ENCODE data around the gene EEF2K. TPM values are rescaled to one million over a fixed set of nuclear protein-coding genes. Genes with fewer than 3 reads are reported as not detected.
A peak's percentile ranks its signal among the peaks of the same experiment; 100 is the strongest.

EEF2K gene
- total and polyA plus RNA-seq, 2 of the 13 experiments (the other 11 are each of a cell fraction or from before 2014, with no cell fraction given): 22.0 to 23.8 TPM

- TF ChIP-seq ZNF580 (CRISPR knock-in tag; IDR thresholded peaks at IDR 0.05; ENCODE audit: borderline replicate concordance, low read depth) (no peak), XRCC5 (optimal IDR thresholded peaks at IDR 0.05; ENCODE audit: low read length) (no peak), MED1 (CRISPR knock-in tag; IDR thresholded peaks at IDR 0.05) (no peak), TP53 (CRISPR knock-in tag; conservative IDR thresholded peaks at IDR 0.05) (no peak), GPN1 (CRISPR knock-in tag; IDR thresholded peaks at IDR 0.05; ENCODE audit: borderline replicate concordance) (no peak), SPEN (CRISPR knock-in tag; IDR thresholded peaks at IDR 0.05; ENCODE audit: low read depth) (no peak; the same call in 1 of the 2 replicates), KDM4B (CRISPR knock-in tag; IDR thresholded peaks at IDR 0.05) (no peak), ZNF749 (CRISPR knock-in tag; IDR thresholded peaks at IDR 0.05; ENCODE audit: borderline replicate concordance) (peak; percentile 0; the same call in 1 of the 2 replicates), SMAD3 (CRISPR knock-in tag; IDR thresholded peaks at IDR 0.05) (no peak), TBX3 (IDR thresholded peaks at IDR 0.05; ENCODE audit: borderline replicate concordance) (no peak), MLXIP (CRISPR knock-in tag; IDR thresholded peaks at IDR 0.05; ENCODE audit: borderline replicate concordance) (no peak), IKZF4 (CRISPR knock-in tag; IDR thresholded peaks at IDR 0.05; ENCODE audit: borderline replicate concordance, low read depth, not compliant biosample characterization) (no peak), ARID2 (CRISPR knock-in tag; IDR thresholded peaks at IDR 0.05; ENCODE audit: borderline replicate concordance) (0 out of 2 replicates have a peak, but pooled peaks have one; percentile 11), CREBL2 (CRISPR knock-in tag; IDR thresholded peaks at IDR 0.05; ENCODE audit: borderline replicate concordance) (no peak)
- TF ChIP-seq, protein P1, sequence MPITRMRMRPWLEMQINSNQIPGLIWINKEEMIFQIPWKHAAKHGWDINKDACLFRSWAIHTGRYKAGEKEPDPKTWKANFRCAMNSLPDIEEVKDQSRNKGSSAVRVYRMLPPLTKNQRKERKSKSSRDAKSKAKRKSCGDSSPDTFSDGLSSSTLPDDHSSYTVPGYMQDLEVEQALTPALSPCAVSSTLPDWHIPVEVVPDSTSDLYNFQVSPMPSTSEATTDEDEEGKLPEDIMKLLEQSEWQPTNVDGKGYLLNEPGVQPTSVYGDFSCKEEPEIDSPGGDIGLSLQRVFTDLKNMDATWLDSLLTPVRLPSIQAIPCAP (CRISPR knock-in tag; IDR thresholded peaks at IDR 0.05; ENCODE audit: low read depth): no peak
- TF ChIP-seq, protein P2, sequence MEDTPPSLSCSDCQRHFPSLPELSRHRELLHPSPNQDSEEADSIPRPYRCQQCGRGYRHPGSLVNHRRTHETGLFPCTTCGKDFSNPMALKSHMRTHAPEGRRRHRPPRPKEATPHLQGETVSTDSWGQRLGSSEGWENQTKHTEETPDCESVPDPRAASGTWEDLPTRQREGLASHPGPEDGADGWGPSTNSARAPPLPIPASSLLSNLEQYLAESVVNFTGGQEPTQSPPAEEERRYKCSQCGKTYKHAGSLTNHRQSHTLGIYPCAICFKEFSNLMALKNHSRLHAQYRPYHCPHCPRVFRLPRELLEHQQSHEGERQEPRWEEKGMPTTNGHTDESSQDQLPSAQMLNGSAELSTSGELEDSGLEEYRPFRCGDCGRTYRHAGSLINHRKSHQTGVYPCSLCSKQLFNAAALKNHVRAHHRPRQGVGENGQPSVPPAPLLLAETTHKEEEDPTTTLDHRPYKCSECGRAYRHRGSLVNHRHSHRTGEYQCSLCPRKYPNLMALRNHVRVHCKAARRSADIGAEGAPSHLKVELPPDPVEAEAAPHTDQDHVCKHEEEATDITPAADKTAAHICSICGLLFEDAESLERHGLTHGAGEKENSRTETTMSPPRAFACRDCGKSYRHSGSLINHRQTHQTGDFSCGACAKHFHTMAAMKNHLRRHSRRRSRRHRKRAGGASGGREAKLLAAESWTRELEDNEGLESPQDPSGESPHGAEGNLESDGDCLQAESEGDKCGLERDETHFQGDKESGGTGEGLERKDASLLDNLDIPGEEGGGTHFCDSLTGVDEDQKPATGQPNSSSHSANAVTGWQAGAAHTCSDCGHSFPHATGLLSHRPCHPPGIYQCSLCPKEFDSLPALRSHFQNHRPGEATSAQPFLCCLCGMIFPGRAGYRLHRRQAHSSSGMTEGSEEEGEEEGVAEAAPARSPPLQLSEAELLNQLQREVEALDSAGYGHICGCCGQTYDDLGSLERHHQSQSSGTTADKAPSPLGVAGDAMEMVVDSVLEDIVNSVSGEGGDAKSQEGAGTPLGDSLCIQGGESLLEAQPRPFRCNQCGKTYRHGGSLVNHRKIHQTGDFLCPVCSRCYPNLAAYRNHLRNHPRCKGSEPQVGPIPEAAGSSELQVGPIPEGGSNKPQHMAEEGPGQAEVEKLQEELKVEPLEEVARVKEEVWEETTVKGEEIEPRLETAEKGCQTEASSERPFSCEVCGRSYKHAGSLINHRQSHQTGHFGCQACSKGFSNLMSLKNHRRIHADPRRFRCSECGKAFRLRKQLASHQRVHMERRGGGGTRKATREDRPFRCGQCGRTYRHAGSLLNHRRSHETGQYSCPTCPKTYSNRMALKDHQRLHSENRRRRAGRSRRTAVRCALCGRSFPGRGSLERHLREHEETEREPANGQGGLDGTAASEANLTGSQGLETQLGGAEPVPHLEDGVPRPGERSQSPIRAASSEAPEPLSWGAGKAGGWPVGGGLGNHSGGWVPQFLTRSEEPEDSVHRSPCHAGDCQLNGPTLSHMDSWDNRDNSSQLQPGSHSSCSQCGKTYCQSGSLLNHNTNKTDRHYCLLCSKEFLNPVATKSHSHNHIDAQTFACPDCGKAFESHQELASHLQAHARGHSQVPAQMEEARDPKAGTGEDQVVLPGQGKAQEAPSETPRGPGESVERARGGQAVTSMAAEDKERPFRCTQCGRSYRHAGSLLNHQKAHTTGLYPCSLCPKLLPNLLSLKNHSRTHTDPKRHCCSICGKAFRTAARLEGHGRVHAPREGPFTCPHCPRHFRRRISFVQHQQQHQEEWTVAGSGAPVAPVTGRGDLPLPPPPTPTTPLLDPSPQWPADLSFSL (CRISPR knock-in tag; IDR thresholded peaks at IDR 0.05): no peak
Observed at GRCh38 chr16:22191532-22192260, 14.4 kb upstream of the EEF2K start (continued).

Measured in HepG2 (cell line).